Measurements from ENCODE around the gene HOXA10.

HOXA10 gene

DNA sequence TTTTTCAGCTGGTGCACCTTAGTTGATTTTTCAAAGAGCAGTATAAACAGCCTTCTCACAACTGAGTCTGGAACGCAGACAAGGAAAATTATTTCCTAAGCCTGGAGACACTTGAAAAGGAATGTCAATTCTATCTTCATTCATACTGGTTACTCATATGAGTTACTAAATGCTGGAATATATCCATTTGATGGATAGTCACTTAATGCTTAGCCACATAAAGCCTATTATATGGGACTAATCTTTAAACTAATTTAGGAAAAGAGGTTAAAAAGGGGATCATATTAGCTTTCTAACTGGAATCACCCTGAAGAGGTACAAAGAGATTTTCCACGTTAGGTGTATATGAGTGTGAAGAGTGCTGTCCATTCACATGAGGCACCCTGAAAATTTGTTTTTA, 41.9 kb downstream of the HOXA10 start:
- TF ChIP-seq, protein P1, sequence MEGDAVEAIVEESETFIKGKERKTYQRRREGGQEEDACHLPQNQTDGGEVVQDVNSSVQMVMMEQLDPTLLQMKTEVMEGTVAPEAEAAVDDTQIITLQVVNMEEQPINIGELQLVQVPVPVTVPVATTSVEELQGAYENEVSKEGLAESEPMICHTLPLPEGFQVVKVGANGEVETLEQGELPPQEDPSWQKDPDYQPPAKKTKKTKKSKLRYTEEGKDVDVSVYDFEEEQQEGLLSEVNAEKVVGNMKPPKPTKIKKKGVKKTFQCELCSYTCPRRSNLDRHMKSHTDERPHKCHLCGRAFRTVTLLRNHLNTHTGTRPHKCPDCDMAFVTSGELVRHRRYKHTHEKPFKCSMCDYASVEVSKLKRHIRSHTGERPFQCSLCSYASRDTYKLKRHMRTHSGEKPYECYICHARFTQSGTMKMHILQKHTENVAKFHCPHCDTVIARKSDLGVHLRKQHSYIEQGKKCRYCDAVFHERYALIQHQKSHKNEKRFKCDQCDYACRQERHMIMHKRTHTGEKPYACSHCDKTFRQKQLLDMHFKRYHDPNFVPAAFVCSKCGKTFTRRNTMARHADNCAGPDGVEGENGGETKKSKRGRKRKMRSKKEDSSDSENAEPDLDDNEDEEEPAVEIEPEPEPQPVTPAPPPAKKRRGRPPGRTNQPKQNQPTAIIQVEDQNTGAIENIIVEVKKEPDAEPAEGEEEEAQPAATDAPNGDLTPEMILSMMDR (IDR thresholded peaks at IDR 0.05): no peak
- Histone ChIP-seq H3K27me3 (ENCODE audit: control insufficient read depth, insufficient read depth, low read length) (no peaks in the 10 kb centered on the region), H3K9me3 (ENCODE audit: control insufficient read depth, low read length) (no peaks in the 10 kb centered on the region), H3K79me2 (no peaks in the 10 kb centered on the region), H3K4me2 (ENCODE audit: low read length) (no peak overlapping the region), H3K27ac (no peak overlapping the region), H3K9ac (no peak overlapping the region), H3K4me1 (no peaks in the 10 kb centered on the region), H2AFZ (no peak overlapping the region), H3K36me3 (ENCODE audit: control insufficient read depth, insufficient read depth, low read length) (no peaks in the 10 kb centered on the region), H3K4me3 (ENCODE audit: low read depth, low read length) (no peak overlapping the region)

DNA sequence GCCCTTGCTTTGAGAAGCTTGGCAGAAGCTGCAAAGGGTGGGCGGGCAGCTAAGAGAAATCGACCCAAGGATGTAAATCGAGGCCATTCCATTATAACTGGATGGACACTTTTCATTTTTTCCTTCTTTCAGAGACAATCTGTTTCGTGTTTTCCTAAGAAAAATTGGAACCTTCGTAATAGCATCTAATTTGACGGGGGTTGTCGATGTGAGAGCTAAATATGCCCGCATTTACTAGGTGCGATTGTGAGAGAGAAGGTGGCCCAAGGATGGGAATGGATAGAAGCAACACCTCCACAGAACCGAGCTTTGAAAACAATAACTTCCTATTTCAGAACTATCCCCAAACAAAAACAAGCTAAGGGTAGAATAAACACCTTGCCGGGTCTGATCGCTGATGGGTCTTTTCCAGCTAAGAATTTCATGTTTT, 42.7 kb downstream of the HOXA10 start:
- Histone ChIP-seq H3K9me3 (ENCODE audit: control insufficient read depth, low read length) (no peaks in the 10 kb centered on the region), H3K4me2 (ENCODE audit: low read length) (peak overlapping the region; percentile 98), H3K79me2 (no peaks in the 10 kb centered on the region), H3K4me3 (ENCODE audit: low read depth, low read length) (peak overlapping the region; percentile 77), H3K27me3 (ENCODE audit: control insufficient read depth, insufficient read depth, low read length) (no peaks in the 10 kb centered on the region), H3K36me3 (ENCODE audit: control insufficient read depth, insufficient read depth, low read length) (no peaks in the 10 kb centered on the region), H3K27ac (no peak overlapping the region), H3K4me1 (no peaks in the 10 kb centered on the region), H2AFZ (no peak overlapping the region), H3K9ac (no peak overlapping the region)
- TF ChIP-seq, protein P1 (IDR thresholded peaks at IDR 0.05): no peak

DNA sequence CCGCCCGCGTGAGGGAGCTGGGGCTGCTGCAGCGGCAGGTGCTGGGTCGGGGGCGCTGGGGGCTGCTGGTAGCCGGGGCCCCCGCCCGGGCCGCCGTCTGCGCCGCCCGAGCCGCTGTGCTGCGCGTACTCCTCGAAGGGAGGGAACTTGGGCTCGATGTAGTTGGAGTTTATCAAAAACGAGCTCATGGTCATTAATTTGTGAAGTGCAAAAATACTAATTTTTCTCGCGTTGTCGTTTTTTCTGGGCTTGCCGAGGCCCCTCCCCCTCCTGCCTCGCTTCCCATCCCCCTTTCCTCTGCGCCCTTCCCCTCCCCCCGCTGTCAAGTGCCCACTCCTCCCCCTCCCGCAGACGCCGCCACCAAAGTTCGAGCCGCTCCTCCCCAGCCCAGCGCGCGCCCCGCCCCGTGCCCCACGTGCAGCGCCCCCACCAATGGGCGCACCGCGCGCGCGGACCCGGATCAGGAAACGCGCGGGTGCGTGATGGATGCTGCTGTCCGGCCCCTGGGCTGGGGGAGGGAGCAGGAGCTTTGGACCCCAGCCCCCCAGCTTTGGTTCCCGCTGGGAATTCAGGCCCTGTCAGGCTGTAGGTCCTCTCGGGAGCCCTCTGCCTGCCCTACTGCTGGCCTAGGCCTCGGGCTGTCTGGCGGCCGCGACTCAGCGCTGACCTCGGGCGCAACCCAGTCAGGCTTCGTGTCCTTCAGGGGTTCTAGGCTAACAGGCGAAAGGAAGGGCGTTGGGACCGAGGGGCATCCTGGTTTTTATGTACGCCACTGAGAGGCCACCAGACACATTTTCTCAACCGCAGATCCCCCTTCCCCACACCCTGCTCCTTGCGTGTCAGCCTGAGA, 43.4 kb downstream of the HOXA10 start, which contains the start of gene HOXA4:
TSS of gene HOXA4 (minus strand) at position 218 of the 850 bp plus-strand sequence. CDS start at position 194, 24 bp downstream.
- Histone ChIP-seq H3K27ac (peak within 1 kb of the TSS; percentile 16), H3K4me1 (no peaks in the 10 kb centered on the region)
- TF ChIP-seq, protein P1 (IDR thresholded peaks at IDR 0.05): no peak

DNA sequence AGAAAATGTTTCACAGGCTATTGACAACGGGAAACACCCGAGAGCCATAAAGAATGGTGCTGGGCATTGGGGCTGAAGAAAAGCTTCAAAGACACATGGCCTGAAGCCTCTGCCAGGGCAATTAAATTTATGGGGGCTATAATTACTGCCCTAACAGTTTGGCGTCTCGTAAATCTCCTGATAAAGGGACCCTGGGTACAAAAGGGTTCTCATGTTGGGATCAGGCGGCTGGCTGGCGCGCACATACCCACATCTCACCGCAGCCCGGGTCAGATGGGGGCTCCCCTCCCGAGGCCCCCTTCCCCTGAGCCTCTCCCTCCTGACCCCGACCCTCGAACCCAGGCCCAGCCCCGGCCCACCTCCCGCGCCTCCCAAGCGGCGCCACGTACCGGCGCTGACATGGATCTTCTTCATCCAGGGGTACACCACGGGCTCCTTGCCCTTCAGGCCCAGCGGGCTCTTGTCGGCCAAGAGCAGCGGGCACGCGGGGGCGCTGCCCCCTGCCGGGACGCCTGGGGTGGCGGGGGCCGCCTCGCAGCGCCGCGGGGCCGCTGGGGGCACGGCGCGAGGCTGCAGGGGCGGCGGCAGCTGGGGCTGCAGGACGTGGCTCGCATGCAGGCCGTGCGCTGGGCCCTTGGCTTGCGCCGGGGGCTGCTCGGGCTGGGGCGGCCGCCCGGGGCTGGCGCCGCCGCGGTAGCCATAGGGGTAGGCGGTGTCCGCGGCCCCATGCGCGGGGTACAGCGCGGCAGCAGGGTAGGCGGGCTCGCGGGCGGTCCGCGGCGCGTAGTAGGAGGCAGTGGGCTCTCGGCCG, 44.2 kb downstream of the HOXA10 start:
- Histone ChIP-seq H3K79me2 (no peaks in the 10 kb centered on the region), H3K27me3 (ENCODE audit: control insufficient read depth, insufficient read depth, low read length) (no peaks in the 10 kb centered on the region), H3K4me2 (ENCODE audit: low read length) (peak overlapping the region; percentile 98), H3K9ac (no peak overlapping the region), H3K4me1 (no peaks in the 10 kb centered on the region), H3K4me3 (ENCODE audit: low read depth, low read length) (peak overlapping the region; percentile 88), H3K9me3 (ENCODE audit: control insufficient read depth, low read length) (no peaks in the 10 kb centered on the region), H2AFZ (no peak overlapping the region), H3K27ac (peak overlapping the region; percentile 16), H3K36me3 (ENCODE audit: control insufficient read depth, insufficient read depth, low read length) (no peaks in the 10 kb centered on the region)
- TF ChIP-seq, protein P1 (IDR thresholded peaks at IDR 0.05): no peak

More for the DNA sequence above, 43.4 kb downstream of the HOXA10 start, which contains the start of gene HOXA4:
- peak within 1 kb of the TSS; percentile 98 for H3K4me2 ChIP-seq (ENCODE audit: low read length)
- peak within 1 kb of the TSS; percentile 48 for H2AFZ ChIP-seq
- H3K4me3 ChIP-seq (ENCODE audit: low read depth, low read length): peak within 1 kb of the TSS; percentile 88
- no peaks in the 10 kb centered on the region for H3K36me3 ChIP-seq (ENCODE audit: control insufficient read depth, insufficient read depth, low read length)
- H3K9ac ChIP-seq: no peak within 1 kb of the TSS
- H3K79me2 ChIP-seq: no peaks in the 10 kb centered on the region
- H3K27me3 ChIP-seq (ENCODE audit: control insufficient read depth, insufficient read depth, low read length): no peaks in the 10 kb centered on the region
- no peaks in the 10 kb centered on the region for H3K9me3 ChIP-seq (ENCODE audit: control insufficient read depth, low read length)

All from parathyroid adenoma (tissue), 2 donors.